ENCODE results near the gene RNF150.

The RNF150 gene

DNA sequence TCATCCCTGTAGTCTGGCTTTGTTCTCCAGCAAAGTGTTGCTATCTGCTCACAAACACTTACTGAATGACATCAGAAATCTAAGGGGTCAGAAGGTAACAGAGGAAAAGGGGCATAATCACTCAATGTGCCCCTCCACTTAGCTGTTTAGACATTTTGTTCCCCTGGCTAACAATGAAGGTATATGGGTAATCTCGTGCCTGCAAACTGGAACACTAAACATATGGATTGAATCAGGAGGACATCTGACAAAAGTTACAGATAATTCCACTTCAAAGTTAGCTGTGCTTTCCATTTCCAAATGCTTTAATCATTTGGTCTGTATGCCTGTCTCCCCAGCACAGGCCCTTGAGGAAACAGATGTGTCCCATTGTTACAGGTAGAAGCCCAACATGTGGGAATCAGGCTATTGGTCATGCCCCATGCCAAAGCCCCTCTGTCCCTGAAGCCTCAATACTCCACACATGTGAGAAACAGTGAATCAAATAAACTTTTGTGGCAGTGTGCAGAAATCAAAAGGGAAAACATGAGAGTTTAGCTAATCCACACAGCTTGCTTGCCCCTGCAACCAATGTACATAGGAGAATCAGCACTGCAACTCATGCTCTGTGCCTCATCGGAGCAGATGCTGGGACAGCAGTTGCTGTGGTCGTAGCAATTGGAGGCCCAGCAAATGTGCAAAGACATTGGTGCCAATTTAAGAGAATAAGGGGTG is 111.7 kb downstream of the RNF150 start:
- DNase-seq: no peak

- no peak for DNase-seq
Observed at GRCh38 chr4:141020801-141021261, 112.4 kb downstream of the RNF150 start.

GRCh38 chr4:141019768-141020167 is 113.5 kb downstream of the RNF150 start:
- no peak for DNase-seq

- DNase-seq: no peak
Observed at GRCh38 chr4:141016117-141016798, 117.0 kb downstream of the RNF150 start.

GRCh38 chr4:141013899-141014298 is 119.4 kb downstream of the RNF150 start:
- no peak for DNase-seq

DNA sequence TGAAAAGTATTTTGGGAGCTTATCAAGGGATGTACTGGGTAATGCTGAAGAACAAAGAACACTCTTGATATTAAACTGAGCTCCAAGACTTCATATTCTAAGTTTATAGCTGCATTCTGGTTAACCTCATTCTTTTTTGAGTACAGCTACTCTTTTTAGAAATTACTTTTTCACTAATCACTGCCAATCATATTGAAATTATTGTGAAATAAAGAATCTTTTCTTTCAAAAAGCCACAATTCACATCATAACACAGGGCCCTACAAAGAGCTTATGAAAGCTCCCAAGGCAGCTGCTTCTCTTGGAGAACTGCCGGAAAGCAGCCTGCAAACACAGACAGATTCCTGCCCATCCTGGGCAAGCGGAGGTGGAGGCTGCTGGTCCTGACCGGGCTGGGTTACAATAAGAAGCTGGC is 121.4 kb downstream of the RNF150 start:
- no peak for DNase-seq

- DNase-seq: no peak
Observed at GRCh38 chr4:141009931-141010330, 123.3 kb downstream of the RNF150 start.

DNA sequence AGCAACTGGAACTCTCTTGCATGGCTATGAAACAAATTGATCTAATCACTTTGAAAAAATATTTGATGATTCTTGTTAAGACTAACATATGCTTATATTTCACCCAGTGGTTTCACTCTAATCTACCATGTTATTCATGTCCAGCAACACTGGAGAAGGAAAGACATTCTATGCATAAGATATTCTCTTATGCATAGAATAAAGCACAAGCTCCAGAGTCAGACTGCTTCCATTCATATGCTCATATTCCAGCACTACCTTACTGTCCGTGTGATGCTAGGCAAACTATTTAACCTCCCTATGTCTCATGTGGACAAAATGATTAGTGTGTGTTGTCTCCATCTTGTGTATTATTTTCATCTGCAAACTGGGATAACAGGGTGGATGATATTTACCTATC is 124.1 kb downstream of the RNF150 start:
- no peak for DNase-seq

GRCh38 chr4:141006242-141006802 is 126.9 kb downstream of the RNF150 start:
- no peak for DNase-seq

DNA sequence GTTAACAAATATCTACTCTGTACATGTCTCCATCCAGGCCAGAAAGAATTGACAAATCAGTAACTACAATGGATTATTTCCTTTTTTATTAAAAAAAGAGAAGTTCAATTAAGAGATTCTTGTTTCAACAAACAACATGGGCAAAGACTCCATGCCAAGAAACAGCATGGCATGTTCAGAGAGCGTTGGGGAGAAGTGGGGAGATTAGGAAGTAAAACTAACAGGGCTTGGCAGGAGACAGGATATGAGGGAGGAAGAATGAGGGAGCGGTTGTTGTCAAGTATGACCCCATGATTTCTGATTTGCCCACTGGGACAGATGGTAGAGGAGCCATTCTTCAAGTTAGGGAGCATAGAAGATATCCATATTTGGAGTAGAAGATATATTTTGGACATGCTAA is 128.4 kb downstream of the RNF150 start:
- DNase-seq: no peak

DNA sequence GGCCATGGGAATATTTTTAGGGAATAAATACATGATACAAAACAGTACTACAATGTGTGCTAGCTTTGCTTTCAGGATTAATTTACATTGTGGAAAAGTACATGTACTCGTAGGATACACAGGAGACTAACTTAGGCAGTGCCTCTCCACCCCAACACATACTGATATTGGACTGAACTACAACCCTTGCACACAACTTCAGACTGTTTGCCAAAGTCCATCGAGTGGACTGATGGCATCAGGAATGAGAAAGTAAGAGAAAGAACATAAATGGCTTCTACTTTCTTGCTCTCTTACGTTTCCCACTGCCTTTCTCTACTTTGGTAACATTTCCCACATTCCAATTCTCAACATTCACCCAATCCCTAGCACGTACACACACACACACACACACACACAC is 130.1 kb downstream of the RNF150 start:
- no peak for DNase-seq

- no peak for DNase-seq
Observed at GRCh38 chr4:141002323-141002805, 130.9 kb downstream of the RNF150 start.

DNA sequence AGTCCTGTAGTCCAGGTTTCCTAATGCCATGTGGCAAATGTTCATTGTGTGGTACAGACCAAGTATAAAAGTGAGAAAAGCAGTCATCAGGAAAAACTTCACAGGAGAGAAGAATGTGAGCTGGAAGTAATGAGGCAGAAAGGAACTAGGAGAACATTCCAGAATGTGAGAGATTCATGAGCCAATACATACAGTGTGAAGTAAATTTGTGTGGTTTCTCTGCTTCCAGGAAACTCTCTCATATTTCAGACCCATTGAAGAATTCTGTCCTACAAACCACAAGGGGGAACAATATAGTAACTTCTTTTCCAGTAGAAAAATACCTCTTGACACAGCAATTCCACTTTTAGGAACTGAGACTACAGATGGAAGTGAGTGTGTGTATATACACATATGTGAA is 136.5 kb downstream of the RNF150 start:
- DNase-seq: no peak

- DNase-seq: no peak
Observed at GRCh38 chr4:140995058-140995457, 138.2 kb downstream of the RNF150 start.

- no peak for DNase-seq
Observed at GRCh38 chr4:140994015-140994414, 139.3 kb downstream of the RNF150 start.

DNA sequence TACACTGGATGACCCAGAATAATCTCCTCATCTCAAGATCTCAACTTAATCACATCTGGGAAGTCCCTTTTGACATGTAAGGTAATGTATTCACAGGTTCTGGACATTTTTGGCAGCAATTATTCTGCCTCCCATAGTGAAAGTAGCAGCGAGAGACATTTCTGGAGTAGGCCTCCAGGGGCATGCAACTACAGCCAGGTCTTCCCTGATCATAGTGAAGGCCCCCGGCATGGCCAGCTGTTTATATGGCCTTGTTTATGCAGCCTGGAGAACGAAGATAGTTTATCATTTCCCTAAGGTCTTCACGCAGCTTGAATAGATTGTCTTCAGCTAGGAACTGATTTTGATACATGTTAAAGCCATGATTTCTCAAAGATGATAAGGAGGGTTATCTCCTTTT is 139.9 kb downstream of the RNF150 start:
- no peak for DNase-seq

DNA sequence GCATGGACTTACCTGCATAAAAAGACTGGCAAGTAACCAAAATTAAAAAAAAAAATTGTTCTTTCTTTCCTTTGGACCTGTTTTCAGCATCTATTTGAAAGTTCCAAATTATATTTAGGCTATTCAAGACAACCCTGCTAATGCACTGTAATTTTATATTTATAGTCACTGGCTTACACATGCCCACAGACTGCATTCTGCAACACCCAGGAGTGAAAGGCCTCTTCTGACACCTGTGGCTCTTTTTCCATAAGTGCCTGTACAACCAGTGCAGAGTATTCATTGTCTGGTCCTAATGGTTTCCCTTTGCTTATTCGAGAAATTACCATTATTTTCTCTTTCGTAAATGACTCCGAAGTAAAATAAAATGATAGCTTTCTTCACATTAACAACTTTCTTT is 143.3 kb downstream of the RNF150 start:
- DNase-seq: no peak

DNA sequence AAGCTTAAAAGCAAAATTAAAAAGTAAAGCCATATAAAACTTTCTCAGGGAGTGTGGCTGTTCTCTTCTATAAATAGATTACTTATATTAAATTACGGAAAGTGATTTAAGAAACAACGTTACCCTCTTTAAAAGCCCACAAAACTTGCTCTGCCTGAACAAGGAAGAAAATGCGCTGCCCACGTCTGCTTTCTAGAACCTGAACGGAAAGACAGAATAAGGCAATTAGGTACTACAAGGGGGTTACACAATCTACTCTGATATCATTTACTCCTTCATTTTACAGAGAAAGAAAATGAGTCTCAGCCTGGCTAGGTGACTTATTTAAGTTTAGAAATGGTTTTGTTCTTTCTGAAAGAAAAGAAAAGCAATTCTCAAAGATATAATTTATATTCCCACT is 147.2 kb downstream of the RNF150 start:
- DNase-seq: no peak

- DNase-seq: no peak
Observed at GRCh38 chr4:140982613-140983340, 150.5 kb downstream of the RNF150 start.

GRCh38 chr4:140980426-140981200 is 152.7 kb downstream of the RNF150 start:
- no peak for DNase-seq

- no peak for DNase-seq
Observed at GRCh38 chr4:140976768-140977167, 156.5 kb downstream of the RNF150 start.

DNA sequence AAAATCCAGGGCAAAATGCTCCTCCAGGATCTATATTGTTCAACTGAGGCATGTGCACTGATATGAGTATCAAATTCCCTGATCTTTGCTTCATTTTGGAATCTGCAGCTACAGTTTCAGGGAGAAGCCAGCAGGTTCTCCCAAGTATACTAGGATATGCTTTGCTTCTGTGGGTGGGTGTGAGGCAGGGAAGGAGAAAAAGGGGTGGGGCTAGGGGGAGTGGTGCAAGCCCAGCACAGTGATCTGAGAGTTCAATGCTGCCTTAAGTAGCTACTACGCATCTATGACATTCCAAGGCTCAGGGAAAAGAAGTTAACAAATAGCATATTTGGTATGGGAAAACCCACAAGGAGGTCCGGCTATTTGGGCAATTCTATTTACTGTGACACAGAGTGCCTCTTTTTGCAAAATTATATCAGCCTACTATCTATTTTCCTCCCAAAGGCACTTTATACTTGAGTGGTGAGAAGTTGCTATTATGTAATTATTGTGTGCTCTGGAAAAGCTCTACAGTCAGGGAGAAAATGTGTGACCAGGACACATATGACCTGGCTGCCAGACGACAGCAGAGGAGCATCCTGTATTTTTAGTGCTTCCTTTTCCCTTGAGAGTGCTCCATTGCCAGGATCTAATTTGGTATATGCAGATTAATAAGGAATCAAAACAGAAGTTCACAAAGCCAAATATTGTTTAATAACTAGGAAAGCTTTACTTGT is 162.0 kb downstream of the RNF150 start:
- no peak for DNase-seq

Data from bone marrow (tissue), 2 donors.